Measurements from ENCODE around the gene NR2C2. TPM values are rescaled to one million over a fixed set of nuclear protein-coding genes. Genes with fewer than 3 reads are reported as not detected.
A peak's percentile ranks its signal among the peaks of the same experiment; 100 is the strongest.

Gene NR2C2
- 10 to 100 TPM; 36.4 to 43.9 (median 40.8) TPM for total RNA-seq

GRCh38 chr3:14947100-14947885, at the start of gene NR2C2:
TSS of gene NR2C2 (plus strand) at chr3:14947583. CDS start at chr3:15003915, 56,332 bp downstream.
- Histone ChIP-seq H3K27ac (replicated peaks in 1 of 4) (peak within 1 kb of the TSS; percentile 99 to 100 (median 99)), H3K4me3 (peak within 1 kb of the TSS; percentile 82 to 99 (median 92)), H3K9me3 (no peaks in the 10 kb centered on the region), H3K36me3 (peaks cover 9 to 32% (median 18%) of the 10 kb centered on the region in 4 donors), H3K27me3 (no peaks in the 10 kb centered on the region), H3K4me1 (peaks cover 30 to 69% (median 63%) of the 10 kb centered on the region in 4 donors)
- intact Hi-C loops (cut with DNase I), result loop anchor here (10.0 kb wide), 1 partner anchor 108 kb away; no protein-coding TSS in a partner anchor
- 0% methylated on average over 7 of the region's 108 CpGs for WGBS
- TF ChIP-seq, protein P1, sequence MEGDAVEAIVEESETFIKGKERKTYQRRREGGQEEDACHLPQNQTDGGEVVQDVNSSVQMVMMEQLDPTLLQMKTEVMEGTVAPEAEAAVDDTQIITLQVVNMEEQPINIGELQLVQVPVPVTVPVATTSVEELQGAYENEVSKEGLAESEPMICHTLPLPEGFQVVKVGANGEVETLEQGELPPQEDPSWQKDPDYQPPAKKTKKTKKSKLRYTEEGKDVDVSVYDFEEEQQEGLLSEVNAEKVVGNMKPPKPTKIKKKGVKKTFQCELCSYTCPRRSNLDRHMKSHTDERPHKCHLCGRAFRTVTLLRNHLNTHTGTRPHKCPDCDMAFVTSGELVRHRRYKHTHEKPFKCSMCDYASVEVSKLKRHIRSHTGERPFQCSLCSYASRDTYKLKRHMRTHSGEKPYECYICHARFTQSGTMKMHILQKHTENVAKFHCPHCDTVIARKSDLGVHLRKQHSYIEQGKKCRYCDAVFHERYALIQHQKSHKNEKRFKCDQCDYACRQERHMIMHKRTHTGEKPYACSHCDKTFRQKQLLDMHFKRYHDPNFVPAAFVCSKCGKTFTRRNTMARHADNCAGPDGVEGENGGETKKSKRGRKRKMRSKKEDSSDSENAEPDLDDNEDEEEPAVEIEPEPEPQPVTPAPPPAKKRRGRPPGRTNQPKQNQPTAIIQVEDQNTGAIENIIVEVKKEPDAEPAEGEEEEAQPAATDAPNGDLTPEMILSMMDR (IDR thresholded peaks at IDR 0.05), result no peak
- TF ChIP-seq POLR2AphosphoS5 (IDR thresholded peaks at IDR 0.05) (peak; percentile 66 to 86), POLR2A (IDR thresholded peaks at IDR 0.05; ENCODE audit: low read depth) (peak; percentile 66)
- DNase-seq (ENCODE audit: extremely low spot score), result peak; percentile 94

GRCh38 chr3:14898929-14899328, 48.5 kb upstream of the NR2C2 start:
- Histone ChIP-seq H3K27ac (replicated peaks in 1 of 4) (no peak overlapping the region), H3K27me3 (no peaks in the 10 kb centered on the region), H3K36me3 (peaks cover 0 to 37% (median 27%) of the 10 kb centered on the region in 4 donors), H3K4me1 (peaks cover 6 to 15% (median 11%) of the 10 kb centered on the region in 4 donors), H3K9me3 (no peaks in the 10 kb centered on the region), H3K4me3 (no peak overlapping the region)
- no peak for DNase-seq (ENCODE audit: extremely low spot score)
- 75% methylated on average over 7 of the region's 7 CpGs for WGBS
- no peak for TF ChIP-seq EP300 (IDR thresholded peaks at IDR 0.05)
- TF ChIP-seq, protein P1 (IDR thresholded peaks at IDR 0.05), result no peak
- no peak for TF ChIP-seq POLR2A (IDR thresholded peaks at IDR 0.05; ENCODE audit: low read depth)
- no peak for TF ChIP-seq POLR2AphosphoS5 (IDR thresholded peaks at IDR 0.05)
- intact Hi-C loops (cut with DNase I), result no loop called here

- intact Hi-C loops (cut with DNase I), result no loop called here
- H3K27ac ChIP-seq (replicated peaks in 1 of 4), result no peak overlapping the region
- H3K4me1 ChIP-seq, result peaks cover 6 to 15% (median 11%) of the 10 kb centered on the region in 4 donors
- TF ChIP-seq, protein P1 (IDR thresholded peaks at IDR 0.05), result no peak
- TF ChIP-seq POLR2AphosphoS5 (IDR thresholded peaks at IDR 0.05) (no peak), EP300 (IDR thresholded peaks at IDR 0.05) (no peak), POLR2A (IDR thresholded peaks at IDR 0.05; ENCODE audit: low read depth) (no peak)
- H3K36me3 ChIP-seq, result peaks cover 0 to 38% (median 27%) of the 10 kb centered on the region in 4 donors
- no peak for DNase-seq (ENCODE audit: extremely low spot score)
- H3K9me3 ChIP-seq, result peaks cover 0 to 3% (median 0%) of the 10 kb centered on the region in 4 donors
- 91% methylated on average over 9 of the region's 9 CpGs for WGBS
- no peaks in the 10 kb centered on the region for H3K27me3 ChIP-seq
- no peak overlapping the region for H3K4me3 ChIP-seq
Observed at GRCh38 chr3:14899993-14900618, 47.3 kb upstream of the NR2C2 start.

GRCh38 chr3:14900881-14901873, 46.2 kb upstream of the NR2C2 start:
- peaks cover 6 to 17% (median 11%) of the 10 kb centered on the region in 4 donors for H3K4me1 ChIP-seq
- intact Hi-C loops (cut with DNase I), result no loop called here
- TF ChIP-seq POLR2AphosphoS5 (IDR thresholded peaks at IDR 0.05) (no peak), POLR2A (IDR thresholded peaks at IDR 0.05; ENCODE audit: low read depth) (no peak), EP300 (IDR thresholded peaks at IDR 0.05) (no peak)
- TF ChIP-seq, protein P1 (IDR thresholded peaks at IDR 0.05), result no peak
- no peak overlapping the region for H3K27ac ChIP-seq (replicated peaks in 1 of 4)
- peaks cover 0 to 47% (median 30%) of the 10 kb centered on the region in 4 donors for H3K36me3 ChIP-seq
- WGBS, result 87% methylated on average over 4 of the region's 15 CpGs
- no peaks in the 10 kb centered on the region for H3K27me3 ChIP-seq
- no peak for DNase-seq (ENCODE audit: extremely low spot score)
- no peak overlapping the region for H3K4me3 ChIP-seq
- peaks cover 0 to 11% (median 0%) of the 10 kb centered on the region in 4 donors for H3K9me3 ChIP-seq

All from esophagus muscularis mucosa (tissue), 4 donors.